Measurements from ENCODE around the gene BRF1. TPM values are rescaled to one million over a fixed set of nuclear protein-coding genes. Genes with fewer than 3 reads are reported as not detected.

The BRF1 gene
- total RNA-seq, 6 experiments from 2014 or later = 13.1 to 17.8 (median 16.2) TPM

DNA sequence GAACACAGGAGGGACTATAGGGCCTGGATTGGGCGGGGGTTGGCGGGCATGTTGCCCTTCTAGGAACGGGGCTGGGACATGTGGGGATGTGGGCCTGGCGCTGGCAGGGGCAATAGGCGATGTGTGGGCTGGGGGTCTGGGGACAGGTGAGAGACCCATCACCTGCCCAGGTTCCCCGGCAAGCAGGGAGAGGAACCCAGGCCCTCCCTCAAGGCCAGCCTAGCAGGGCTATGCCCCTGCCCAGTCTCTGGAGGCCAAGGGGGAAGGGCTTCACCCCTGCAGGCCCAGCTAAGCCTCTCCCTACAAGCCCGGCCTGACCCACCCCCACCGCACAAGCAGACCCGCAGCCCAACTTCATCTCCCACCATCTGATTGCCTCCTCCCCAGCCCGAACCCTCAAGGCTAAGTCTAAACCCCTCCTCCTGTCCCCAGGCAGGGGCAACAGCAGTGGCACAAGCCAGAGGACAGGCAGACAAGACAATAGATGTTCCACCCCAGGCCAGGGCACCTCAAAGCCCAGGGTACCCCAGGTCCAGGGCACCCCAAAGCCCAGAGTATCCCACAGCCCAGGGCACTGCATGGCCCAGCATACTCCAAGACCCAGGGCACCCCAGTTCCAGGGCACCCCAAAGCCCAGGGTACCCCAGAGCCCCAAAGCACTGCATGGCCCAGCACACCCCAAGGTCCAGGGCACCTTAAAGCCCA lies 138.7 kb downstream of the BRF1 start:
- DNase-seq = peak in 1 of 3 donors; percentile 69
- H3K4me1 ChIP-seq = no peaks in the 10 kb centered on the region
- ATAC-seq = peak in 3 of 4 donors; percentile 29 to 75 (median 50)
- TF ChIP-seq, protein P1, sequence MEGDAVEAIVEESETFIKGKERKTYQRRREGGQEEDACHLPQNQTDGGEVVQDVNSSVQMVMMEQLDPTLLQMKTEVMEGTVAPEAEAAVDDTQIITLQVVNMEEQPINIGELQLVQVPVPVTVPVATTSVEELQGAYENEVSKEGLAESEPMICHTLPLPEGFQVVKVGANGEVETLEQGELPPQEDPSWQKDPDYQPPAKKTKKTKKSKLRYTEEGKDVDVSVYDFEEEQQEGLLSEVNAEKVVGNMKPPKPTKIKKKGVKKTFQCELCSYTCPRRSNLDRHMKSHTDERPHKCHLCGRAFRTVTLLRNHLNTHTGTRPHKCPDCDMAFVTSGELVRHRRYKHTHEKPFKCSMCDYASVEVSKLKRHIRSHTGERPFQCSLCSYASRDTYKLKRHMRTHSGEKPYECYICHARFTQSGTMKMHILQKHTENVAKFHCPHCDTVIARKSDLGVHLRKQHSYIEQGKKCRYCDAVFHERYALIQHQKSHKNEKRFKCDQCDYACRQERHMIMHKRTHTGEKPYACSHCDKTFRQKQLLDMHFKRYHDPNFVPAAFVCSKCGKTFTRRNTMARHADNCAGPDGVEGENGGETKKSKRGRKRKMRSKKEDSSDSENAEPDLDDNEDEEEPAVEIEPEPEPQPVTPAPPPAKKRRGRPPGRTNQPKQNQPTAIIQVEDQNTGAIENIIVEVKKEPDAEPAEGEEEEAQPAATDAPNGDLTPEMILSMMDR (IDR thresholded peaks at IDR 0.05) = no peak
- TF ChIP-seq POLR2A (IDR thresholded peaks at IDR 0.05) = no peak
- H3K27ac ChIP-seq = no peak overlapping the region
- intact Hi-C loops (cut with DNase I) = no loop called here
- H3K36me3 ChIP-seq = no peaks in the 10 kb centered on the region
- H3K9me3 ChIP-seq = no peaks in the 10 kb centered on the region
- no peak overlapping the region for H3K4me3 ChIP-seq
- 90% methylated on average over 2 of the region's 10 CpGs for WGBS (ENCODE audit: insufficient coverage, low coverage, low lambda C conversion rate, missing lambda C conversion rate)
- H3K27me3 ChIP-seq = no peaks in the 10 kb centered on the region

DNA sequence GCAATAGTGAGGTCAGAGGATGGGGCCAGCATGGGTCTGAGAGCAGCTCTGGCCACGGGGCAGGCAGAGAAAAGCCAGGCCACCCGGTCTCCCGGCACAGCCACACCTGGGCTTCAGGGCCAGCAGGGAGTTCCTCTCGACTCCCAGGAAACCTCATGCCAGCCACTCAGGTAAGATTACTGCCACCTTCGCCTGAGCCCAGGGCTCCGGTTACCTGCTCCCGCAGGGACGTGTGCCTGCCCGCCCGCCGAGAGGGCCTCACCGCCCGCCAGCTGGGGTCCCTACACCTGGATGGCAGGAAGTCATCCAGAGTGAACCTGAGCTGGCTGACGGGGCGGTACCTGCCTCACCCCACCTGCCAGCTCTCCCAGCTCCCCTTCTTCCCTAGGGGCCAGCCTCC lies 139.5 kb downstream of the BRF1 start:
- ATAC-seq = no peak
- Histone ChIP-seq H3K27ac (no peak overlapping the region), H3K27me3 (no peaks in the 10 kb centered on the region), H3K4me3 (no peak overlapping the region), H3K36me3 (no peaks in the 10 kb centered on the region), H3K9me3 (no peaks in the 10 kb centered on the region), H3K4me1 (no peaks in the 10 kb centered on the region)
- WGBS (ENCODE audit: insufficient coverage, low coverage, low lambda C conversion rate, missing lambda C conversion rate) = no CpG with 5 or more reads among the region's 15 CpGs
- intact Hi-C loops (cut with DNase I) = no loop called here
- TF ChIP-seq, protein P1 (IDR thresholded peaks at IDR 0.05) = no peak
- TF ChIP-seq POLR2A (IDR thresholded peaks at IDR 0.05) = no peak
- DNase-seq = no peak

DNA sequence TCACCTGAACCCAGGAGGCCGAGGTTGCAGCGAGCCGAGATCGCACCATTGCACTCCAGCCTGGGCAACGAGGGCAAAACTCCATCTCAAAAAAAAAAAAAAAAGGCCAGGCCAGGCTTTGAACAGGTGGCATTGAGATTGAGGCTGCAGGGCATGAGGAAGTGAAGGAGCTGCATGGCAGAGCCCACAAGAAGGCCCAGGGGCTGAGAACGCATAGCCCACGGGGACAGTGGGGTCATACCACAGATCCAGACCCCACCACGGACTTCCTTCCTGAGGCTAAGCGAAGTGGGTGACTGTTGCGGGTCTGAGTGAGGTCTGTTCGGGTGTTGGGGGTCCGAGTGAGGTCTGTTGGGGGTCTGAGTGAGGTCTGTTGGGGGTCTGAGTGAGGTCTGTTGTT lies 140.0 kb downstream of the BRF1 start:
- no peak for TF ChIP-seq POLR2A (IDR thresholded peaks at IDR 0.05)
- TF ChIP-seq, protein P1 (IDR thresholded peaks at IDR 0.05) = no peak
- H3K27me3 ChIP-seq = no peaks in the 10 kb centered on the region
- DNase-seq (no peak), ATAC-seq (no peak)
- no peak overlapping the region for H3K4me3 ChIP-seq
- 68% methylated on average over 5 of the region's 12 CpGs for whole genome bisulfite sequencing (ENCODE audit: insufficient coverage, low coverage, low lambda C conversion rate, missing lambda C conversion rate)
- no peaks in the 10 kb centered on the region for H3K9me3 ChIP-seq
- no peaks in the 10 kb centered on the region for H3K4me1 ChIP-seq
- no peaks in the 10 kb centered on the region for H3K36me3 ChIP-seq
- intact Hi-C loops (cut with DNase I) = no loop called here
- no peak overlapping the region for H3K27ac ChIP-seq

DNA sequence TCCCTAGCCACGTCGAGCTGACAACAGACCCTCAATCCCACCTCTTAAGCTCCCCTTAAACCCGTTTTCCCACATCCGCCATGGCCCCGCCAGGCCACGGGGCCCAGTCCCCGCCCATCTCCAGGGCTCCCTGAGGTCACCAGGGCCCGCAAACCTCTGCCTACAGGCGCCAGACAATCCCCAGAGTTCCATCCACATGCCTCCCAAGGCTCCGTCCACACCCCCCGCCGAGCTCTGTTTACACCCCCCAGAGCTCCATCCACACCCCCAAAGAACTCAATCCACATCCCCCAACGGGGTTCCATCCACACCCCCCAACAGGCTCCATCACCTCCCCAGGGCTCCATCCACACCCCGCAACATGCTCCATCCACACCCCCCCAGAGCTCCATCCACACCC lies 141.5 kb downstream of the BRF1 start:
- Histone ChIP-seq H3K36me3 (no peaks in the 10 kb centered on the region), H3K4me1 (no peaks in the 10 kb centered on the region), H3K27me3 (no peaks in the 10 kb centered on the region), H3K27ac (no peak overlapping the region), H3K9me3 (no peaks in the 10 kb centered on the region), H3K4me3 (no peak overlapping the region)
- 80% methylated on average over 8 of the region's 14 CpGs for WGBS (ENCODE audit: insufficient coverage, low coverage, low lambda C conversion rate, missing lambda C conversion rate)
- ATAC-seq (no peak), DNase-seq (no peak)
- TF ChIP-seq, protein P1 (IDR thresholded peaks at IDR 0.05) = no peak
- TF ChIP-seq POLR2A (IDR thresholded peaks at IDR 0.05) = no peak
- intact Hi-C loops (cut with DNase I) = no loop called here

Other genes starting within 250 kb of the BRF1 start
- under 1 TPM; 0.11 to 0.84 (median 0.39) TPM for gene GPR132, start 235.6 kb downstream of the BRF1 start, total RNA-seq
- gene JAG2, start 132.2 kb downstream of the BRF1 start, total RNA-seq = 1 to 10 TPM; 1.1 to 3.5 (median 1.2) TPM
- gene NUDT14, start 119.7 kb downstream of the BRF1 start, total RNA-seq = 10 to 100 TPM in 5 of 6 experiments, 1 to 10 TPM in 1; 9.0 to 27.4 (median 11.4) TPM
- 10 to 100 TPM; 16.5 to 25.0 (median 17.7) TPM for gene BTBD6, start 52.5 kb downstream of the BRF1 start, total RNA-seq
- gene PACS2, start 13.7 kb upstream of the BRF1 start, total RNA-seq = 10 to 100 TPM; 19.8 to 26.7 (median 21.5) TPM
- gene TEX22, start 97.5 kb upstream of the BRF1 start, total RNA-seq = under 1 TPM in 3 of 6 experiments, not detected in 3; 0.07 to 0.44 (median 0.35) TPM
- 10 to 100 TPM; 18.6 to 45.1 (median 29.2) TPM for gene MTA1, start 118.8 kb upstream of the BRF1 start, total RNA-seq
- gene CRIP2, start 173.8 kb upstream of the BRF1 start, total RNA-seq = 10 to 100 TPM; 11.2 to 50.0 (median 27.5) TPM
- 1 to 10 TPM in 5 of 6 experiments, under 1 TPM in 1; 0.79 to 5.4 (median 2.7) TPM for gene CRIP1, start 185.9 kb upstream of the BRF1 start, total RNA-seq
- gene TEDC1, start 190.2 kb upstream of the BRF1 start, total RNA-seq = 1 to 10 TPM; 2.2 to 8.1 (median 3.9) TPM
- gene TMEM121, start 225.6 kb upstream of the BRF1 start, total RNA-seq = 1 to 10 TPM in 5 of 6 experiments, under 1 TPM in 1; 0.74 to 3.2 (median 2.2) TPM

Measured in right lobe of liver (tissue), 6 donors.